ENCODE measurements around the gene PUSL1.
A peak's percentile ranks its signal among the peaks of the same experiment; 100 is the strongest.

Gene PUSL1

GRCh38 chr1:1356796-1357401 lies 48.5 kb downstream of the PUSL1 start:
- DNase-seq (ENCODE audit: low spot score) = no peak
- POLR2A ChIA-PET (ENCODE audit: low non-redundant PET) = no interaction called here
- no peak for TF ChIP-seq CTCF (conservative IDR thresholded peaks at IDR 0.05; ENCODE audit: low read depth)
- CTCF ChIA-PET = no interaction called here
- H3K27ac ChIP-seq = peak overlapping the region; percentile 55; the same call in 1 of the 2 replicates

- POLR2A ChIA-PET (ENCODE audit: low non-redundant PET) = no interaction called here
- DNase-seq (ENCODE audit: low spot score) = no peak
- H3K27ac ChIP-seq = peak overlapping the region; percentile 55
- TF ChIP-seq CTCF (conservative IDR thresholded peaks at IDR 0.05; ENCODE audit: low read depth) = no peak
- CTCF ChIA-PET = interaction anchor here (0.6 kb wide), 1 partner anchor 20 kb away, joined by 7 read pairs; no protein-coding TSS in a partner anchor
Observed at GRCh38 chr1:1357871-1358432, 49.6 kb downstream of the PUSL1 start.

- ChIA-PET CTCF (interaction anchor here (0.6 kb wide), 1 partner anchor 19 kb away, joined by 7 read pairs; no protein-coding TSS in a partner anchor), POLR2A (ENCODE audit: low non-redundant PET) (no interaction called here)
- peak within 1 kb of the TSS; percentile 55 for H3K27ac ChIP-seq
- no peak for DNase-seq (ENCODE audit: low spot score)
- TF ChIP-seq CTCF (conservative IDR thresholded peaks at IDR 0.05; ENCODE audit: low read depth) = no peak
Observed at GRCh38 chr1:1358433-1359271, 50.3 kb downstream of the PUSL1 start, which contains the start of gene MXRA8. Gene MXRA8 (minus strand): TSS chr1:1358555. CDS start chr1:1358504, 51 bp downstream.

GRCh38 chr1:1359308-1359663 lies 50.9 kb downstream of the PUSL1 start:
- CTCF ChIA-PET = no interaction called here
- no peak for DNase-seq (ENCODE audit: low spot score)
- POLR2A ChIA-PET (ENCODE audit: low non-redundant PET) = no interaction called here
- no peak for TF ChIP-seq CTCF (conservative IDR thresholded peaks at IDR 0.05; ENCODE audit: low read depth)
- H3K27ac ChIP-seq = peak overlapping the region; percentile 11; the same call in 1 of the 2 replicates

- no peak for TF ChIP-seq CTCF (conservative IDR thresholded peaks at IDR 0.05; ENCODE audit: low read depth)
- peak overlapping the region; percentile 54 for H3K27ac ChIP-seq
- POLR2A ChIA-PET (ENCODE audit: low non-redundant PET) = no interaction called here
- CTCF ChIA-PET = no interaction called here
- no peak for DNase-seq (ENCODE audit: low spot score)
Observed at GRCh38 chr1:1359664-1360468, 51.5 kb downstream of the PUSL1 start.

Measured in RWPE1 (cell line).